ENCODE measurements around the gene CARMIL1. TPM values are rescaled to one million over a fixed set of nuclear protein-coding genes. Genes with fewer than 3 reads are reported as not detected.

The CARMIL1 gene
- total and polyA plus RNA-seq, 12 donors = 9.2 to 36.2 (median 14.5) TPM

- intact Hi-C loops (cut with DNase I) = no loop called here
- peak overlapping the region in 1 of 5 donors; percentile 9 for H3K27ac ChIP-seq
- no peaks in the 10 kb centered on the region for H3K9me3 ChIP-seq (replicated peaks in 1 of 3)
- TF ChIP-seq CTCF (IDR thresholded peaks at IDR 0.05) = no peak
- no peak for TF ChIP-seq POLR2A (IDR thresholded peaks at IDR 0.05)
- H3K4me1 ChIP-seq (replicated peaks in 1 of 2) = no peaks in the 10 kb centered on the region
- no peaks in the 10 kb centered on the region for H3K27me3 ChIP-seq
- DNase-seq = no peak
- peak overlapping the region in 1 of 4 donors; percentile 11 for H3K4me3 ChIP-seq
- H3K36me3 ChIP-seq (replicated peaks in 1 of 2) = no peaks in the 10 kb centered on the region
Observed at GRCh38 chr6:25450469-25451198, 171.5 kb downstream of the CARMIL1 start.

- Histone ChIP-seq H3K9me3 (replicated peaks in 1 of 3) (no peaks in the 10 kb centered on the region), H3K27me3 (no peaks in the 10 kb centered on the region), H3K36me3 (replicated peaks in 1 of 2) (no peaks in the 10 kb centered on the region), H3K4me1 (replicated peaks in 1 of 2) (peaks cover 0 to 10% of the 10 kb centered on the region in 2 donors), H3K4me3 (peak overlapping the region in 1 of 4 donors; percentile 11), H3K27ac (peak overlapping the region in 1 of 5 donors; percentile 9)
- DNase-seq = no peak
- 79 to 92% (median 82%) methylated on average over 3 of the region's 3 CpGs for WGBS, 4 donors
- TF ChIP-seq POLR2A (IDR thresholded peaks at IDR 0.05) (no peak), CTCF (IDR thresholded peaks at IDR 0.05) (no peak)
- intact Hi-C loops (cut with DNase I) = no loop called here
Observed at GRCh38 chr6:25452031-25452430, 172.9 kb downstream of the CARMIL1 start.

- Histone ChIP-seq H3K36me3 (replicated peaks in 1 of 2) (no peaks in the 10 kb centered on the region), H3K27me3 (no peaks in the 10 kb centered on the region), H3K9me3 (replicated peaks in 1 of 3) (no peaks in the 10 kb centered on the region), H3K27ac (no peak overlapping the region), H3K4me1 (replicated peaks in 1 of 2) (peaks cover 0 to 10% of the 10 kb centered on the region in 2 donors), H3K4me3 (no peak overlapping the region)
- intact Hi-C loops (cut with DNase I) = no loop called here
- no peak for TF ChIP-seq POLR2A (IDR thresholded peaks at IDR 0.05)
- no peak for TF ChIP-seq CTCF (IDR thresholded peaks at IDR 0.05)
- no peak for DNase-seq
- 86 to 92% (median 87%) methylated on average over 2 of the region's 2 CpGs for WGBS, 4 donors
Observed at GRCh38 chr6:25453288-25453687, 174.1 kb downstream of the CARMIL1 start.

GRCh38 chr6:25454136-25454535 is 175.0 kb downstream of the CARMIL1 start:
- 50 to 61% (median 57%) methylated on average over 1 of the region's 1 CpG for whole genome bisulfite sequencing, 4 donors
- intact Hi-C loops (cut with DNase I) = no loop called here
- H3K4me1 ChIP-seq (replicated peaks in 1 of 2) = peaks cover 0 to 13% of the 10 kb centered on the region in 2 donors

More at GRCh38 chr6:25454136-25454535, 175.0 kb downstream of the CARMIL1 start:
- Histone ChIP-seq H3K9me3 (replicated peaks in 1 of 3) (no peaks in the 10 kb centered on the region), H3K27ac (no peak overlapping the region), H3K4me3 (no peak overlapping the region), H3K36me3 (replicated peaks in 1 of 2) (no peaks in the 10 kb centered on the region), H3K27me3 (no peaks in the 10 kb centered on the region)
- TF ChIP-seq POLR2A (IDR thresholded peaks at IDR 0.05) (no peak), CTCF (IDR thresholded peaks at IDR 0.05) (peak in 1 of 6 experiments; percentile 2)
- DNase-seq = no peak
